MM.1S (cell line): ENCODE data around the gene DNAJB11.

Source experiments
- CTCF ChIP-seq: fragments of 300-600 bp; sonication (generic); IDR thresholded peaks from 2 replicates; pipeline ENCODE4 v1.5.1; 2016; ENCODE audit warnings: antibody characterized with exemption, low read length, mixed read lengths
- EZH2 ChIP-seq: fragments of 300-600 bp; sonication (generic); optimal IDR thresholded peaks from 2 replicates; pipeline ENCODE3; 2017; ENCODE audit warnings: low read depth, mild to moderate bottlenecking, antibody characterized with exemption, low read length, mixed read lengths

- TF ChIP-seq EZH2 (no peak), CTCF (no peak)
Observed at GRCh38 chr3:186620213-186621092, 49.9 kb downstream of the DNAJB11 start.
